Measurements from ENCODE around the gene TOMM22. TPM values are rescaled to one million over a fixed set of nuclear protein-coding genes. Genes with fewer than 3 reads are reported as not detected.
A peak's percentile ranks its signal among the peaks of the same experiment; 100 is the strongest.

The TOMM22 gene
- total RNA-seq, 4 donors from 2014 or later, result 33.4 to 48.4 (median 40.0) TPM

DNA sequence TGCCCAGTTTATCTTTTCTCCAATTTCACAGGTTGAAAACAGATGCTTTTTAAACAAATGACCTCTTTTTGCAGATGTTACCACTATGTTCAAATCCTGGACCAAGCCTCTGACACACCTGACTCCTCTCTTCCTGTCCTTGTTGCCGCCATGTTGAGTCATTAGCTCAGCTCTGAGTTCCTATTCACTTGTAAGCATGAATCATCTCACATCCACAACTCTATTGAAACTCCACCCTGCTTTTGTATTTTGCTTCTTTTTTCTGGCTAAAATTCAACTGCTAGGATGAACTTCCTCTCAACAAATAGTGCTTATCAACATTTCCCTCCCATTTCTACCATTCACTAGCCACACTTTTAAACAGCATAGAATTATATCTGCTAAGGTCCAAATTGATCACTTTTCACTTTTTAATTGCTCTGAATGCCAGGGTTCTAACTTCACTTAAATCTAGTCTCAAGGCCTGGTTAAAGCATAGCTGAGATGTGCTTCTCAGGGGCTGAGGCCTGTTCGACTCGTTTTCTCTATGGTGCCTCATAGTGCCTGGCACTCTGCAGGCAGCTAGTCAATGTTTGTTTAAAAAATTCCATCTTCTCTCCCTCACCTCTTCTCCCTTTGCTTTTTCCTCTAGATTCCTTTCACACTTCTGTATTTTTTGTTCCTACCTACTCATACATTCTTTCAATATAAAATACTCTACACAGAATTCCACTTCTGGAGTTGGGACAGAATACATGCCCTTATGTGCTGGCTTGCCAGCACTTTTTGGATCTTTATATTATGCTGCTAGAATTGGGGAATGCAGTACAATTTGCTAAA, 15.1 kb downstream of the TOMM22 start:
- no peak for ATAC-seq (ENCODE audit: low FRiP score)
- TF ChIP-seq, protein P1, sequence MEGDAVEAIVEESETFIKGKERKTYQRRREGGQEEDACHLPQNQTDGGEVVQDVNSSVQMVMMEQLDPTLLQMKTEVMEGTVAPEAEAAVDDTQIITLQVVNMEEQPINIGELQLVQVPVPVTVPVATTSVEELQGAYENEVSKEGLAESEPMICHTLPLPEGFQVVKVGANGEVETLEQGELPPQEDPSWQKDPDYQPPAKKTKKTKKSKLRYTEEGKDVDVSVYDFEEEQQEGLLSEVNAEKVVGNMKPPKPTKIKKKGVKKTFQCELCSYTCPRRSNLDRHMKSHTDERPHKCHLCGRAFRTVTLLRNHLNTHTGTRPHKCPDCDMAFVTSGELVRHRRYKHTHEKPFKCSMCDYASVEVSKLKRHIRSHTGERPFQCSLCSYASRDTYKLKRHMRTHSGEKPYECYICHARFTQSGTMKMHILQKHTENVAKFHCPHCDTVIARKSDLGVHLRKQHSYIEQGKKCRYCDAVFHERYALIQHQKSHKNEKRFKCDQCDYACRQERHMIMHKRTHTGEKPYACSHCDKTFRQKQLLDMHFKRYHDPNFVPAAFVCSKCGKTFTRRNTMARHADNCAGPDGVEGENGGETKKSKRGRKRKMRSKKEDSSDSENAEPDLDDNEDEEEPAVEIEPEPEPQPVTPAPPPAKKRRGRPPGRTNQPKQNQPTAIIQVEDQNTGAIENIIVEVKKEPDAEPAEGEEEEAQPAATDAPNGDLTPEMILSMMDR (IDR thresholded peaks at IDR 0.05), result no peak
- DNase-seq (ENCODE audit: low spot score), result no peak

GRCh38 chr22:38697425-38698089, 15.8 kb downstream of the TOMM22 start:
- ATAC-seq (ENCODE audit: low FRiP score) (no peak), DNase-seq (ENCODE audit: low spot score) (no peak)
- TF ChIP-seq, protein P1 (IDR thresholded peaks at IDR 0.05), result no peak

GRCh38 chr22:38698407-38699094, 16.8 kb downstream of the TOMM22 start:
- DNase-seq (ENCODE audit: low spot score), result no peak
- no peak for ATAC-seq (ENCODE audit: low FRiP score)
- TF ChIP-seq, protein P1 (IDR thresholded peaks at IDR 0.05), result no peak

- DNase-seq (ENCODE audit: low spot score), result no peak
Measured at GRCh38 chr22:38699143-38699542, 17.4 kb downstream of the TOMM22 start.

GRCh38 chr22:38699784-38700183, 18.0 kb downstream of the TOMM22 start:
- no peak for ATAC-seq (ENCODE audit: low FRiP score)
- no peak for DNase-seq (ENCODE audit: low spot score)
- TF ChIP-seq, protein P1 (IDR thresholded peaks at IDR 0.05), result no peak

More at GRCh38 chr22:38699143-38699542, 17.4 kb downstream of the TOMM22 start:
- no peak for ATAC-seq (ENCODE audit: low FRiP score)
- TF ChIP-seq, protein P1 (IDR thresholded peaks at IDR 0.05), result no peak

DNA sequence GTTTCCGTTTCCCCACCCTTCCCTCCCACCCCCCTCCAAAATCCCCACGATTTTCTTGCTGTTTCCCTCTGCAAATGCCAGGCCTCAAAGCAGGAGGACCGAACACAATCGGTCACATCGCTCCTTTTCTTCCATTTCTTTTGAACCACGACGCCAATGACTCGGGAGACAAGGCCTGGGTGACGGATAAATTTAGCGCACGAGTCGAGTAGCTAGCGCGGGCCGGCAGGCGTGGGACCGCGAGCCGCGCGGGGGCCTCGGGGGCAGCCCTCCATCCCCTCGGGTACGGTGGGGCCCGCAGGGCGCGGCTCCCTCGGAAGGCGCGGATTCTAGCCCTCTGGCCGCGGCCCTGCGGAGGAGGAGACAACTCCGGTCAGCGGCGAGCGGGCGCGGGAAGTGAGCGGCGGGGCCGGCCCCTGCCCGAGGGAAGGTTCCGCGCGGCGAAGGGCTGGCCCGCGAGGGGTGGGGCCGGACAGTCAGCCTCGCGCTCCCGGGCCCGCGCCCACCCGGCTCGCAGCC, 18.6 kb downstream of the TOMM22 start:
- DNase-seq (ENCODE audit: low spot score), result peak; percentile 32
- peak; percentile 64 for ATAC-seq (ENCODE audit: low FRiP score)
- TF ChIP-seq, protein P1 (IDR thresholded peaks at IDR 0.05), result no peak
